Liver (tissue), 3 donors: ENCODE results near the gene RERE.

Experiments
- CTCF ChIP-seq: fragments of 150-350 bp; IDR thresholded peaks from 2 replicates; pipeline ENCODE4 v1.5.1; 2017; ENCODE audit warnings: improper control_type of control experiment, low read depth, low read length; ENCODE audit not compliant: missing input control
- JUND ChIP-seq, 2 donors: IDR thresholded peaks; 2 replicates each; pipeline ENCODE4 v1.6.1; 2016; ENCODE audit warnings: antibody characterized with exemption in 2 of 2
- MAX ChIP-seq: IDR thresholded peaks from 2 replicates; pipeline ENCODE4 v1.6.1; 2016; ENCODE audit warnings: antibody characterized with exemption
- REST ChIP-seq: IDR thresholded peaks from 2 replicates; pipeline ENCODE4 v1.6.1; 2016; ENCODE audit warnings: antibody characterized with exemption, mild to moderate bottlenecking
- SP1 ChIP-seq: IDR thresholded peaks from 2 replicates; pipeline ENCODE4 v1.6.1; 2018; ENCODE audit warnings: antibody characterized with exemption, mild to moderate bottlenecking
- donor health status: healthy.
- donor health status: healthy.

- TF ChIP-seq MAX (peak; percentile 11), REST (peak; percentile 15), CTCF (no peak), SP1 (no peak), JUND (IDR thresholded peaks at IDR 0.05) (no peak)
These were observed 176.5 kb downstream of the RERE start for GRCh38 chr1:8640950-8641349.
